HepG2 (cell line): ENCODE data around the gene TRAPPC12. TPM values are rescaled to one million over a fixed set of nuclear protein-coding genes. Genes with fewer than 3 reads are reported as not detected.

ENCODE experiments used
- ATAC-seq: fragments of 200-7000 bp; cut with Tn5 transposase; 3 replicates; pipeline ENCODE4 v1.9.1; 2020; ENCODE audit warnings: mild to moderate bottlenecking, moderate library complexity
- BruUV-seq: library from RNA; stranded (reverse); fragments of 400-500 nt; replicated peaks from 2 replicates; lab custom pipeline; 2021; lab: Mats Ljungman, UMichigan
- CTCF ChIA-PET: fragments of 300-600 bp; formaldehyde crosslinking; extraction: SDS; loops from one replicate; lab custom pipeline; 2021; ENCODE audit warnings: low total read pairs, inconsistent platforms, low intra/inter-chr PET ratio; lab: Yijun Ruan, JAX
- POLR2A ChIA-PET: fragments of 350-600 bp; sonication (Branson Sonifier 250); formaldehyde crosslinking; loops from one replicate; lab custom pipeline; 2020; ENCODE audit warnings: antibody characterized with exemption, inconsistent platforms; lab: Yijun Ruan, JAX
- DNase-seq: peaks from one replicate; pipeline ENCODE4 v3.0.0-alpha.2; 2015; ENCODE audit warnings: low spot score
- FAIRE-seq: peaks from 3 replicates; lab custom pipeline; 2011; peaks lifted over from hg19 to GRCh38; lab: Jason Lieb, UNC
- H2AFZ ChIP-seq: one replicate; pipeline ENCODE4 v1.6.1; 2011; ENCODE audit warnings: low read length, inconsistent platforms
- H3K27ac ChIP-seq: fragments of 300-600 bp; 3 replicates; pipeline ENCODE4 v1.8.0; 2011; ENCODE audit warnings: mixed run types, mild to moderate bottlenecking, mixed read lengths, low read length, inconsistent platforms; ENCODE audit not compliant: insufficient read depth; ENCODE audit errors: extremely low read length
- H3K27me3 ChIP-seq, 2 experiments: fragments of 200-600 bp in 1 of 2; 2 replicates in 1 of 2; 3 replicates in 1 of 2; pipeline versions ENCODE4 v1.6.0 to v1.8.0; 2011; ENCODE audit warnings: low read length in 2 of 2, mild to moderate bottlenecking in 2 of 2, moderate library complexity in 2 of 2, inconsistent platforms in 1 of 2; ENCODE audit not compliant: insufficient read depth in 2 of 2, control insufficient read depth in 1 of 2
- H3K36me3 ChIP-seq, 2 experiments: fragments of 200-600 bp in 1 of 2; replicated peaks in 1 of 2; 2 replicates in 1 of 2; 3 replicates in 1 of 2; pipeline versions ENCODE4 v1.5.1 to v1.8.0; 2011; ENCODE audit warnings: low read length in 2 of 2, inconsistent platforms in 1 of 2; ENCODE audit not compliant: insufficient read depth in 2 of 2, control insufficient read depth in 1 of 2
- H3K4me1 ChIP-seq: 2 replicates; pipeline ENCODE4 v1.5.1; 2012; ENCODE audit warnings: low read length, inconsistent platforms; ENCODE audit not compliant: insufficient read depth
- H3K4me2 ChIP-seq: 2 replicates; pipeline ENCODE4 v1.6.0; 2011; ENCODE audit warnings: low read depth, low read length, inconsistent platforms
- H3K4me3 ChIP-seq, 3 experiments: fragments of 200-600 bp in 1 of 3; sonication (generic), shearing (Covaris generic) in 1 of 3; replicated peaks in 1 of 3; 2 replicates each; pipeline ENCODE4 v1.5.1; 2011 to 2016; ENCODE audit warnings: low read length in 3 of 3, inconsistent platforms in 2 of 3, low read depth in 2 of 3, mild to moderate bottlenecking in 2 of 3, control low read depth in 1 of 3, mixed read lengths in 1 of 3; ENCODE audit not compliant: insufficient read depth in 1 of 3
- H3K79me2 ChIP-seq: one replicate; pipeline ENCODE4 v1.6.1; 2011; ENCODE audit warnings: low read length, inconsistent platforms; ENCODE audit not compliant: insufficient read depth
- H3K9ac ChIP-seq: 2 replicates; pipeline ENCODE4 v1.6.0; 2011; ENCODE audit warnings: mild to moderate bottlenecking, low read depth, low read length, inconsistent platforms; ENCODE audit not compliant: insufficient read depth
- H3K9me3 ChIP-seq: 2 replicates; pipeline ENCODE4 v1.5.1; 2012; ENCODE audit warnings: mild to moderate bottlenecking, low read length
- H4K20me1 ChIP-seq: 2 replicates; pipeline ENCODE4 v1.6.0; 2011; ENCODE audit warnings: inconsistent platforms, mild to moderate bottlenecking, low read length, moderate library complexity; ENCODE audit not compliant: insufficient read depth
- AGO1 ChIP-seq: fragments of 200-400 bp; formaldehyde crosslinking; IDR thresholded peaks from 2 replicates; pipeline ENCODE4 v1.6.1; 2017; ENCODE audit warnings: mild to moderate bottlenecking, low read depth, low read length, moderate library complexity; ENCODE audit not compliant: poor library complexity, severe bottlenecking
- FOXC1 ChIP-seq: sonication (generic); formaldehyde crosslinking; IDR thresholded peaks from 2 replicates; pipeline ENCODE4 v1.8.0; 2022; ENCODE audit warnings: mild to moderate bottlenecking, missing genetic modification reagents, borderline replicate concordance
- MTA1 ChIP-seq: sonication (generic); formaldehyde crosslinking; IDR thresholded peaks from 2 replicates; pipeline ENCODE4 v1.4.0; 2020; ENCODE audit warnings: missing genetic modification reagents, mild to moderate bottlenecking, borderline replicate concordance
- MTF1 ChIP-seq: sonication (generic); formaldehyde crosslinking; IDR thresholded peaks from 2 replicates; pipeline ENCODE4 v1.5.0; 2020; ENCODE audit warnings: missing genetic modification reagents
- NCOA5 ChIP-seq: sonication (generic); formaldehyde crosslinking; IDR thresholded peaks from 2 replicates; pipeline ENCODE4 v1.4.0; 2020; ENCODE audit warnings: missing genetic modification reagents
- RCOR2 ChIP-seq: IDR thresholded peaks from 2 replicates; pipeline ENCODE4 v1.6.1; 2016; ENCODE audit warnings: missing biosample characterization, missing genetic modification reagents
- TCF12 ChIP-seq, 2 experiments: fragments of 450-650 bp in 1 of 2; sonication (generic) in 1 of 2; formaldehyde crosslinking in 1 of 2; IDR thresholded peaks; 2 replicates each; pipeline versions ENCODE4 v1.6.1 to v1.8.0; 2017 to 2022; ENCODE audit warnings: antibody characterized with exemption in 1 of 2, mild to moderate bottlenecking in 1 of 2, missing genetic modification reagents in 1 of 2, moderate library complexity in 1 of 2
- ZNF160 ChIP-seq: sonication (generic); formaldehyde crosslinking; IDR thresholded peaks from 2 replicates; pipeline ENCODE4 v1.8.0; 2022; ENCODE audit warnings: mild to moderate bottlenecking, inconsistent platforms, missing genetic modification reagents
- ZNF550 ChIP-seq: sonication (generic); formaldehyde crosslinking; IDR thresholded peaks from 2 replicates; pipeline ENCODE4 v1.4.0; 2020; ENCODE audit warnings: mild to moderate bottlenecking, missing genetic modification reagents, borderline replicate concordance
- WGBS: methylation state at CpG from one replicate; pipeline ENCODE4 v1.1.6; 2017; ENCODE audit warnings: low lambda C conversion rate; 5-methylcytosine and 5-hydroxymethylcytosine counted together
- in situ Hi-C: cut with HindIII; loops from 2 replicates; pipeline ENCODE4 v1.10.0; 2017; ENCODE audit warnings: low pct_unique_long_range_greater_than_20kb; ENCODE audit not compliant: extremely low pct_ligation_motif_present
- intact Hi-C: fragments of 100-400 bp; cut with micrococcal nuclease; formaldehyde crosslinking; loops from one replicate; pipeline ENCODE4 v1.10.0; 2022; ENCODE audit not compliant: unreplicated experiment
- polyA plus RNA-seq, 8 experiments: library from polyadenylated mRNA; depleted of rRNA in 3 of 8; stranded (reverse) in 7 of 8; unstranded in 1 of 8; fragments of >200 nt; fragmentation: Illumina TruSeq in 4 of 8; extraction: Trizol in 4 of 8; gene quantifications; 2 replicates each; pipeline versions ENCODE4 v1.2.1 to v1.2.3, GENCODE V29; 2011 to 2016; ENCODE audit warnings: low read depth in 4 of 8, missing spikeins in 1 of 8, mixed read lengths in 1 of 8; ENCODE audit not compliant: insufficient read depth in 1 of 8
- total RNA-seq, 5 experiments: library from RNA; depleted of rRNA; stranded (reverse); fragments of >200 nt; fragmentation: Illumina TruSeq; extraction: Trizol; gene quantifications; 2 replicates each; pipeline ENCODE4 v1.2.3, GENCODE V29; 2016; ENCODE audit warnings: low read depth in 1 of 5
- TF ChIP-seq, protein P1 (sequence below), 2 experiments: IDR thresholded peaks; 2 replicates each; pipeline ENCODE4 v1.6.1; 2011 to 2012; ENCODE audit warnings: low read length in 2 of 2, borderline replicate concordance in 1 of 2, low read depth in 1 of 2, mild to moderate bottlenecking in 1 of 2, moderate library complexity in 1 of 2

TRAPPC12 gene
- total and polyA plus RNA-seq, 2 of the 13 experiments (the other 11 are each of a cell fraction or from before 2014, with no cell fraction given) = 46.4 to 97.7 TPM

DNA sequence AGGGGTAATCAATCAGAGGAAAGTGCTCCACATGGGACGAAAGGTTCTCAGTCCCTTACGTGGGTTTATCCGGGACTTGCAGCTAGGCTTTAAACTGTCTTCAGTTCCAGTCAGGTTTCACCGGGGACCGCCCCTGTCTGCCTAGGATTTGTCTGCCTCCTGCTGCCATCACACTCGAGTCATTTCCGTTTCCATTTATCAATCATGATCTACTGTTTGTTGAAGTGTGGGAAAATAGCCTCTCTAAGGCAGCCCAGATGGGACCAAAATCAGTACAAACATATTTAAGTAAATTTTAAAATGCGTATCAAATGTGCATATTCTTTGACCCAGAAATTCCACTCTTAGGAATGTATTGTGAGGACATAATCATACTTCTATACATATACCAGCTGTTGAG is 10.5 kb downstream of the TRAPPC12 start:
- ATAC-seq (no peak), DNase-seq (no peak), FAIRE-seq (no peak)
- Histone ChIP-seq H3K4me3 (no peak overlapping the region), H3K4me1 (no peaks in the 10 kb centered on the region), H3K9ac (no peak overlapping the region), H3K36me3 (peaks cover 16 to 51% of the 10 kb centered on the region in 2 experiments), H4K20me1 (no peaks in the 10 kb centered on the region), H2AFZ (no peak overlapping the region), H3K79me2 (peaks cover under 1% of the 10 kb centered on the region), H3K27me3 (no peaks in the 10 kb centered on the region), H3K27ac (no peak overlapping the region), H3K9me3 (no peaks in the 10 kb centered on the region), H3K4me2 (no peak overlapping the region)
- CTCF ChIA-PET = no interaction called here
- 97% methylated on average over 8 of the region's 8 CpGs for WGBS
- in situ Hi-C loops = no loop called here
- no peak for TF ChIP-seq AGO1
- TF ChIP-seq FOXC1 (CRISPR knock-in tag) = no peak
- no peak for TF ChIP-seq NCOA5 (CRISPR knock-in tag)
- TF ChIP-seq RCOR2 = no peak
- no peak for TF ChIP-seq ZNF160
- TF ChIP-seq, protein P1, sequence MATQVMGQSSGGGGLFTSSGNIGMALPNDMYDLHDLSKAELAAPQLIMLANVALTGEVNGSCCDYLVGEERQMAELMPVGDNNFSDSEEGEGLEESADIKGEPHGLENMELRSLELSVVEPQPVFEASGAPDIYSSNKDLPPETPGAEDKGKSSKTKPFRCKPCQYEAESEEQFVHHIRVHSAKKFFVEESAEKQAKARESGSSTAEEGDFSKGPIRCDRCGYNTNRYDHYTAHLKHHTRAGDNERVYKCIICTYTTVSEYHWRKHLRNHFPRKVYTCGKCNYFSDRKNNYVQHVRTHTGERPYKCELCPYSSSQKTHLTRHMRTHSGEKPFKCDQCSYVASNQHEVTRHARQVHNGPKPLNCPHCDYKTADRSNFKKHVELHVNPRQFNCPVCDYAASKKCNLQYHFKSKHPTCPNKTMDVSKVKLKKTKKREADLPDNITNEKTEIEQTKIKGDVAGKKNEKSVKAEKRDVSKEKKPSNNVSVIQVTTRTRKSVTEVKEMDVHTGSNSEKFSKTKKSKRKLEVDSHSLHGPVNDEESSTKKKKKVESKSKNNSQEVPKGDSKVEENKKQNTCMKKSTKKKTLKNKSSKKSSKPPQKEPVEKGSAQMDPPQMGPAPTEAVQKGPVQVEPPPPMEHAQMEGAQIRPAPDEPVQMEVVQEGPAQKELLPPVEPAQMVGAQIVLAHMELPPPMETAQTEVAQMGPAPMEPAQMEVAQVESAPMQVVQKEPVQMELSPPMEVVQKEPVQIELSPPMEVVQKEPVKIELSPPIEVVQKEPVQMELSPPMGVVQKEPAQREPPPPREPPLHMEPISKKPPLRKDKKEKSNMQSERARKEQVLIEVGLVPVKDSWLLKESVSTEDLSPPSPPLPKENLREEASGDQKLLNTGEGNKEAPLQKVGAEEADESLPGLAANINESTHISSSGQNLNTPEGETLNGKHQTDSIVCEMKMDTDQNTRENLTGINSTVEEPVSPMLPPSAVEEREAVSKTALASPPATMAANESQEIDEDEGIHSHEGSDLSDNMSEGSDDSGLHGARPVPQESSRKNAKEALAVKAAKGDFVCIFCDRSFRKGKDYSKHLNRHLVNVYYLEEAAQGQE (IDR thresholded peaks at IDR 0.05; ENCODE audit: borderline replicate concordance in 1 of 2, low read depth in 1 of 2, low read length in 2 of 2) = no peak
- TF ChIP-seq MTA1 (CRISPR knock-in tag) = no peak
- TF ChIP-seq ZNF550 = no peak
- TF ChIP-seq MTF1 = no peak
- no peak for TF ChIP-seq TCF12 (IDR thresholded peaks at IDR 0.05)
- no peak for TF ChIP-seq TCF12 (CRISPR knock-in tag; IDR thresholded peaks at IDR 0.05)
- BruUV-seq = no TSS peak
- intact Hi-C loops = no loop called here
- POLR2A ChIA-PET = no interaction called here
